Tibial artery (tissue), 4 donors: ENCODE measurements around the gene LRFN4.

ENCODE experiments used
- DNase-seq, 2 donors: peaks; one replicate each; pipeline ENCODE4 v3.0.0-alpha.2; 2019
- H3K27ac ChIP-seq, 2 donors: fragments of 200-600 bp; sonication (generic) in 1 of 2; 1 replicate in 1 of 2; 2 replicates in 1 of 2; pipeline ENCODE4 v1.5.1; 2018 to 2019; ENCODE audit warnings: mild to moderate bottlenecking in 1 of 2
- H3K27me3 ChIP-seq, 2 donors: fragments of 200-600 bp; sonication (generic) in 1 of 2; one replicate each; pipeline versions ENCODE4 v1.5.1 to v1.6.0; 2016 to 2019
- H3K36me3 ChIP-seq, 3 donors: fragments of 200-600 bp; sonication (generic) in 2 of 3; one replicate each; pipeline ENCODE4 v1.5.1; 2016 to 2019; ENCODE audit warnings: mild to moderate bottlenecking in 2 of 3
- H3K4me1 ChIP-seq, 4 donors: fragments of 200-600 bp; sonication (generic) in 2 of 4; 1 replicate in 3 of 4; 2 replicates in 1 of 4; pipeline ENCODE4 v1.5.1; 2016 to 2019
- H3K4me3 ChIP-seq, 2 donors: fragments of 200-600 bp; sonication (generic) in 1 of 2; 1 replicate in 1 of 2; 2 replicates in 1 of 2; pipeline ENCODE4 v1.5.1; 2018 to 2019; ENCODE audit warnings: mild to moderate bottlenecking in 2 of 2
- H3K9me3 ChIP-seq, 3 donors: fragments of 200-600 bp; sonication (generic) in 1 of 3; one replicate each; pipeline ENCODE4 v1.5.1; 2016 to 2019
- CTCF ChIP-seq, 2 experiments: fragments of 200-600 bp in 1 of 2; fragments of 450-650 bp in 1 of 2; IDR thresholded peaks; one replicate each; pipeline ENCODE4 v1.5.1; 2017 to 2019; ENCODE audit warnings: antibody characterized with exemption in 2 of 2, mild to moderate bottlenecking in 1 of 2, moderate library complexity in 1 of 2
- intact Hi-C: fragments of 100-400 bp; cut with DNase I; formaldehyde crosslinking; loops from one replicate; pipeline ENCODE4 v1.15.0; 2023; ENCODE audit warnings: low total_unique reads

Gene LRFN4

GRCh38 chr11:66845876-66846212 lies 11.0 kb upstream of the LRFN4 start:
- DNase-seq: peak in 1 of 2 donors; percentile 57
- Histone ChIP-seq H3K4me3 (no peak overlapping the region), H3K9me3 (no peaks in the 10 kb centered on the region), H3K27me3 (no peaks in the 10 kb centered on the region), H3K36me3 (peaks cover 6 to 66% (median 23%) of the 10 kb centered on the region in 3 donors), H3K27ac (no peak overlapping the region), H3K4me1 (peaks cover 8 to 31% (median 26%) of the 10 kb centered on the region in 4 donors)
- intact Hi-C loops: loop anchor here (10.0 kb wide), 1 partner anchor 219 kb away; no protein-coding TSS in a partner anchor
- no peak for TF ChIP-seq CTCF (IDR thresholded peaks at IDR 0.05)

DNA sequence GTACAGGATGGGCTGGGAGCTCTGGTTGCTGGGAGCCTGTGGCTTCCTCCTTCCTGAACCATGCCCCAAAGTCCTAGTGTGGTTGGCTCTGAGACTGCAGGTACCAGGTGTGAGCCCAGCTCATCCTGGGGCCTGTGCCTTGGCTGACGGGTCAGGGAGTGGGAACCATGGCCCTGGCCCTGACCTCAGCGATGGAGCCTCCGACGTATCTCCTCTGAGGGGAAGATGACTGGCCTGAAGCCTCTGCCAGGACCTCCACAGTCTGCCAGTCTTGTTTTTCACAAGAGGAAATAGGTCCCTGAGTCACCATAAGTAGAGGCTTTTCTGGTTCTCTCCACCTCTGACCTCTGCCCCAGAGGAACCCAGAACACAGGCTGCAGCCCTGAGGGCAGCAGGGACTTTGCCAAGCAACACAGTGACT lies 10.2 kb upstream of the LRFN4 start:
- peak; percentile 14 to 58 for DNase-seq

GRCh38 chr11:66847461-66848232 lies 9.2 kb upstream of the LRFN4 start:
- Histone ChIP-seq H3K4me3 (no peak overlapping the region), H3K4me1 (peaks cover 0 to 13% (median 11%) of the 10 kb centered on the region in 4 donors), H3K36me3 (peaks cover 6 to 83% (median 23%) of the 10 kb centered on the region in 3 donors), H3K9me3 (no peaks in the 10 kb centered on the region), H3K27ac (no peak overlapping the region), H3K27me3 (no peaks in the 10 kb centered on the region)
- DNase-seq: peak; percentile 8 to 54
- TF ChIP-seq CTCF (IDR thresholded peaks at IDR 0.05): no peak
- intact Hi-C loops: loop anchor here (10.0 kb wide), 1 partner anchor 217 kb away; no protein-coding TSS in a partner anchor

More for the DNA sequence above, 10.2 kb upstream of the LRFN4 start:
- Histone ChIP-seq H3K27me3 (no peaks in the 10 kb centered on the region), H3K27ac (no peak overlapping the region), H3K36me3 (peaks cover 6 to 74% (median 23%) of the 10 kb centered on the region in 3 donors), H3K4me3 (no peak overlapping the region), H3K4me1 (peaks cover 6 to 22% (median 20%) of the 10 kb centered on the region in 4 donors), H3K9me3 (no peaks in the 10 kb centered on the region)
- TF ChIP-seq CTCF (IDR thresholded peaks at IDR 0.05): no peak
- intact Hi-C loops: loop anchor here (10.0 kb wide), 1 partner anchor 218 kb away; no protein-coding TSS in a partner anchor

GRCh38 chr11:66848671-66849500 lies 8.0 kb upstream of the LRFN4 start:
- peaks cover 0 to 10% (median 9%) of the 10 kb centered on the region in 4 donors for H3K4me1 ChIP-seq
- DNase-seq: peak; percentile 9 to 57
- H3K27me3 ChIP-seq: no peaks in the 10 kb centered on the region
- TF ChIP-seq CTCF (IDR thresholded peaks at IDR 0.05): no peak
- intact Hi-C loops: loop anchor here (10.0 kb wide), 1 partner anchor 216 kb away; no protein-coding TSS in a partner anchor
- H3K4me3 ChIP-seq: no peak overlapping the region
- no peak overlapping the region for H3K27ac ChIP-seq
- H3K36me3 ChIP-seq: peaks cover 6 to 84% (median 23%) of the 10 kb centered on the region in 3 donors
- no peaks in the 10 kb centered on the region for H3K9me3 ChIP-seq

- Histone ChIP-seq H3K36me3 (peaks cover 6 to 83% (median 22%) of the 10 kb centered on the region in 3 donors), H3K27ac (no peak overlapping the region), H3K27me3 (no peaks in the 10 kb centered on the region), H3K9me3 (no peaks in the 10 kb centered on the region), H3K4me3 (no peak overlapping the region), H3K4me1 (peaks cover 0 to 3% (median 1%) of the 10 kb centered on the region in 4 donors)
- DNase-seq: no peak
- intact Hi-C loops: loop anchor here (10.0 kb wide), 2 partner anchors 105 to 215 kb away; partner anchors contain the start of gene PC
- TF ChIP-seq CTCF (IDR thresholded peaks at IDR 0.05): no peak
Observed at GRCh38 chr11:66849501-66850234, 7.2 kb upstream of the LRFN4 start.
